ENCODE measurements around the gene MAPK10.
"Not testable (repeated sequence)": the region's sequence is repeated elsewhere in the genome, so short reads cannot be mapped to it uniquely, and the experiment has no call there.

The MAPK10 gene

GRCh38 chr4:86089053-86089452, 270.8 kb downstream of the MAPK10 start:
- CTCF ChIA-PET: no interaction called here
- POLR2A ChIA-PET: no interaction called here
- Histone ChIP-seq H3K4me1 (ENCODE audit: control insufficient read depth, insufficient read depth, low read length) (no peaks in the 10 kb centered on the region), H3K4me3 (ENCODE audit: low read depth, low read length) (no peak overlapping the region), H3K36me3 (ENCODE audit: control insufficient read depth in 2 of 2, insufficient read depth in 1 of 2, low read length in 2 of 2) (no peaks in the 10 kb centered on the region), H3K27ac (ENCODE audit: extremely low read depth, low read depth, low read length) (no peak overlapping the region), H3K9me3 (ENCODE audit: control insufficient read depth, insufficient read depth, low read depth, low read length) (no peaks in the 10 kb centered on the region)
- TF ChIP-seq ZNF621 (tag by site-specific recombination; IDR thresholded peaks at IDR 0.05): no peak
- TF ChIP-seq ZNF76 (tag by site-specific recombination; IDR thresholded peaks at IDR 0.05; ENCODE audit: borderline replicate concordance, low read depth): no peak
- no peak for TF ChIP-seq ZNF701 (tag by site-specific recombination; IDR thresholded peaks at IDR 0.05)
- TF ChIP-seq ZNF354C (tag by site-specific recombination; IDR thresholded peaks at IDR 0.05; ENCODE audit: borderline replicate concordance, low read depth): no peak
- TF ChIP-seq SP7 (tag by site-specific recombination; IDR thresholded peaks at IDR 0.05): no peak
- TF ChIP-seq SP3 (tag by site-specific recombination; IDR thresholded peaks at IDR 0.05): no peak
- no peak for TF ChIP-seq ZNF140 (tag by site-specific recombination; IDR thresholded peaks at IDR 0.05)
- no peak for TF ChIP-seq ZNF394 (tag by site-specific recombination; IDR thresholded peaks at IDR 0.05; ENCODE audit: borderline replicate concordance)
- no peak for TF ChIP-seq ZNF121 (tag by site-specific recombination; IDR thresholded peaks at IDR 0.05)

GRCh38 chr4:86075796-86076195, 284.1 kb downstream of the MAPK10 start:
- CTCF ChIA-PET; H3K36me3 ChIP-seq (ENCODE audit: control insufficient read depth in 2 of 2, insufficient read depth in 1 of 2, low read length in 2 of 2); H3K4me3 ChIP-seq (ENCODE audit: low read depth, low read length); H3K4me1 ChIP-seq (ENCODE audit: control insufficient read depth, insufficient read depth, low read length); POLR2A ChIA-PET; H3K27ac ChIP-seq (ENCODE audit: extremely low read depth, low read depth, low read length); H3K9me3 ChIP-seq (ENCODE audit: control insufficient read depth, insufficient read depth, low read depth, low read length): not testable (repeated sequence)

- H3K9me3 ChIP-seq (ENCODE audit: control insufficient read depth, insufficient read depth, low read depth, low read length): no peaks in the 10 kb centered on the region
- H3K4me1 ChIP-seq (ENCODE audit: control insufficient read depth, insufficient read depth, low read length): no peaks in the 10 kb centered on the region
- CTCF ChIA-PET: no interaction called here
- H3K27ac ChIP-seq (ENCODE audit: extremely low read depth, low read depth, low read length): no peak overlapping the region
- H3K36me3 ChIP-seq (ENCODE audit: control insufficient read depth in 2 of 2, insufficient read depth in 1 of 2, low read length in 2 of 2): no peaks in the 10 kb centered on the region
- H3K4me3 ChIP-seq (ENCODE audit: low read depth, low read length): no peak overlapping the region
- POLR2A ChIA-PET: no interaction called here
- no peak for TF ChIP-seq ZNF324 (tag by site-specific recombination; IDR thresholded peaks at IDR 0.05)
- no peak for TF ChIP-seq ZNF211 (tag by site-specific recombination; IDR thresholded peaks at IDR 0.05; ENCODE audit: low read depth)
- no peak for TF ChIP-seq KLF16 (tag by site-specific recombination; IDR thresholded peaks at IDR 0.05)
- no peak for TF ChIP-seq ZNF747 (tag by site-specific recombination; IDR thresholded peaks at IDR 0.05)
- no peak for TF ChIP-seq PRDM1 (tag by site-specific recombination; IDR thresholded peaks at IDR 0.05)
- no peak for TF ChIP-seq ZNF184 (tag by site-specific recombination; IDR thresholded peaks at IDR 0.05)
- no peak for TF ChIP-seq RBAK (tag by site-specific recombination; IDR thresholded peaks at IDR 0.05)
- TF ChIP-seq ZNF140 (tag by site-specific recombination; IDR thresholded peaks at IDR 0.05): no peak
- TF ChIP-seq ZNF350 (tag by site-specific recombination; IDR thresholded peaks at IDR 0.05): no peak
- no peak for TF ChIP-seq ZNF148 (tag by site-specific recombination; IDR thresholded peaks at IDR 0.05; ENCODE audit: borderline replicate concordance)
- no peak for TF ChIP-seq ZNF18 (tag by site-specific recombination; IDR thresholded peaks at IDR 0.05)
- TF ChIP-seq BCL6B (tag by site-specific recombination; IDR thresholded peaks at IDR 0.05): no peak
- no peak for TF ChIP-seq ZNF433 (tag by site-specific recombination; IDR thresholded peaks at IDR 0.05; ENCODE audit: low read depth)
- TF ChIP-seq ZNF121 (tag by site-specific recombination; IDR thresholded peaks at IDR 0.05): no peak
- no peak for TF ChIP-seq ZBTB26 (tag by site-specific recombination; optimal IDR thresholded peaks at IDR 0.05)
- TF ChIP-seq ZNF843 (tag by site-specific recombination; IDR thresholded peaks at IDR 0.05): no peak
- TF ChIP-seq ZNF362 (tag by site-specific recombination; IDR thresholded peaks at IDR 0.05): no peak
These were observed 299.5 kb downstream of the MAPK10 start for GRCh38 chr4:86060341-86060740.

All from HEK293 (cell line).